ENCODE measurements around the gene SRD5A3.

GRCh38 chr4:55347610-55348228 lies 1.7 kb downstream of the SRD5A3 start:
- TF ChIP-seq CTCF (IDR thresholded peaks at IDR 0.05): no peak
- TF ChIP-seq POLR2AphosphoS5 (IDR thresholded peaks at IDR 0.05): no peak
